Pons (tissue), 1 donor: ENCODE results near the gene SURF4.
"Not testable (repeated sequence)": the region's sequence is repeated elsewhere in the genome, so short reads cannot be mapped to it uniquely, and the experiment has no call there.

Experiments used
- DNase-seq: peaks from one replicate; pipeline ENCODE4 v3.0.0-alpha.2; 2016; ENCODE audit warnings: low spot score

Gene SURF4

GRCh38 chr9:133397370-133397769, 21.5 kb upstream of the SURF4 start:
- DNase-seq = no peak

GRCh38 chr9:133396952-133397351, 21.1 kb upstream of the SURF4 start:
- no peak for DNase-seq

DNA sequence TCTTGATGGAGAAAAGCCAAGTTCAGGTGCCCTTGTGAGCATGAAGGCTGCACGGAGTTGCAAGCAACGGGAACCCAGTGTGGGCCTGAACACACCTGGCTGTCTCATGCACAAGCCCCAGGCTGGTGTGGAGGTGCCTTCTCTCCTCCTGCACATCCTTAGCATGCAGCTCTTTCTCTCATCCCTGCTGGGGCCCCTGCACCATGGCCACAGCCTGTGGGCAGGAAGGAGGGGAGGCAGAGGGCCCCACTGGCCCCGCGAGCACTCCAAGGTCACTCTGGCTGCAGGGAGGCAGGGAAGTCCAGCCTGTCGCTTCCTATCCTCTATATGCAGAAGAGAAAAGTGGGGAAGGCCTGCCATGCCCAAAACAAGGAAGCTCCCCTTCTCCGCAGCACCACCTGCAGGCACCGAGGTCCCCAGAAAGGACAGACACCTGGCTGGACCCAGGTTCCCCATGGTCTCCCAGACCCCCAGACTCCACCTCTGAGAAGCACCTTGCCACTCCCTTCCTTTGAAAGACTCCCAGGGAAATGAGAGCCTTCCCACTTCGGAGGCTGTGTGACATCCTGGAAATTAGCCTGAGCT, 18.9 kb upstream of the SURF4 start:
- no peak for DNase-seq

DNA sequence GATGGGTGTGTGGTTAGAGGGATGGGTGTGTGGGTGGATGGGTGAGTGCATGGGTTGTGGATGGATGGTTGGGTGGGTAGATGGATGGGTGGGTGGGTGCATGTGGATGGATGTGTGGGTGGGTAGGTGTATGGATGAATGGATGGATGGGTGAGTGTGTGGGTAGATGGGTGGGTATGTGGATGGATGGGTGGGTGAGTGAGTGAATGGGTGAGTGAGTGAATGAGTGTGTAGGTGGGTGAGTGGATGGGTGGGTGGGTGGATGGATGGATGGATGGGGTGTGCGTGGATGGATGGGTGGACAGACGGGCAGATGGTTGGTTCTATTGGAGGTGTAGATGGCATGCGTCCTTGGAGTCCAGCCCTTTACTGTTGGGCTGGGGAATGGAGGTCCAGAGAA, 17.5 kb upstream of the SURF4 start:
- DNase-seq = no peak

- DNase-seq = not testable (repeated sequence)
Measured at GRCh38 chr9:133392308-133392707, 16.4 kb upstream of the SURF4 start.

DNA sequence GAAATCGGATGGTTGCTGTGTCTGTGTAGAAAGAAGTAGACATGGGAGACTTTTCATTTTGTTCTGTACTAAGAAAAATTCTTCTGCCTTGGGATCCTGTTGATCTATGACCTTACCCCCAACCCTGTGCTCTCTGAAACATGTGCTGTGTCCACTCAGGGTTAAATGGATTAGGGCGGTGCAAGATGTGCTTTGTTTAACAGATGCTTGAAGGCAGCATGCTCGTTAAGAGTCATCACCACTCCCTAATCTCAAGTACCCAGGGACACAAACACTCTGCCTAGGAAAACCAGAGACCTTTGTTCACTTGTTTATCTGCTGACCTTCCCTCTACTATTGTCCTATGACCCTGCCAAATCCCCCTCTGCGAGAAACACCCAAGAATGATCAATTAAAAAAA, 15.6 kb upstream of the SURF4 start:
- not testable (repeated sequence) for DNase-seq

- no peak for DNase-seq
Measured at GRCh38 chr9:133390713-133391112, 14.9 kb upstream of the SURF4 start.

GRCh38 chr9:133389562-133389961, 13.7 kb upstream of the SURF4 start:
- DNase-seq = no peak

- no peak for DNase-seq
Measured at GRCh38 chr9:133389025-133389557, 13.2 kb upstream of the SURF4 start.

DNA sequence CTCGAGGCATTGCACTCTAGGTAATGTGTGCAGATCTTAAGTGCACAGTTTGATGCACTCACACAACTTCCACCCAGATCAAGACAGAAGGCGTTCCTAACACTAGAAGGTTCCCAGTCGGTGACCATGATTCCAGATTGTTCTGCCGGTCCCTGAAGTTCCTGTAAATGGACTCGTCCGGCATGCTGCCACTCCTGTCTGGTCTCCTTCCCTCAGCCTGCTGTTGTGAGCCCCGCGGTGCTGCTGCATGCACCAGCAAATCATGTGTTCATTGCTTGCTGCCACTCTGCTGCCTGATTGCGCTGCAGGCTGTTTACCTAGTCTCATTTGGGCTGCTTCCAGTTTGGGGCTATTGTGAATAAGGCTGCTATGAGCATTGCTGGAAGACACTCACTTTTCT, 11.8 kb upstream of the SURF4 start:
- no peak for DNase-seq

DNA sequence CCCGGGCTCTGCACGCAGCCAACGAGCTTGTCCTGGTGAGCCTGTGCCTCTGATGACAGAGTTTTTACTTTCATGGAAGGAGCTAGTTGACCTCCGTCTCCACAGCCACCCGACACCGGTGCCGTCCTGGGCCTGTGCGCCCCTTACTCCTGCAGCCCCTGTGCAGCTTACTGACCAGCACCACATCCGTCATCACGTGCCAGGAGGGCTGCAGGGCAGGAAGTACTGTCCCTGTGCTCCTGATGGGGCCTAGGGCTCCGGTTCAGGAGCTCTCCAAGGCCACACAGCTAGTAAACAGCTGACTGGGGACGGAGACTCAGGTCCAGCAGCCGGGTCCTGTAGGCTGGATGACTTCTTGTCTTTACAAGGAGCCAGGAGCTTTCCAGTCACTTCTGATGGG, 10.5 kb upstream of the SURF4 start:
- no peak for DNase-seq

- DNase-seq = no peak
Measured at GRCh38 chr9:133385452-133385851, 9.6 kb upstream of the SURF4 start.

DNA sequence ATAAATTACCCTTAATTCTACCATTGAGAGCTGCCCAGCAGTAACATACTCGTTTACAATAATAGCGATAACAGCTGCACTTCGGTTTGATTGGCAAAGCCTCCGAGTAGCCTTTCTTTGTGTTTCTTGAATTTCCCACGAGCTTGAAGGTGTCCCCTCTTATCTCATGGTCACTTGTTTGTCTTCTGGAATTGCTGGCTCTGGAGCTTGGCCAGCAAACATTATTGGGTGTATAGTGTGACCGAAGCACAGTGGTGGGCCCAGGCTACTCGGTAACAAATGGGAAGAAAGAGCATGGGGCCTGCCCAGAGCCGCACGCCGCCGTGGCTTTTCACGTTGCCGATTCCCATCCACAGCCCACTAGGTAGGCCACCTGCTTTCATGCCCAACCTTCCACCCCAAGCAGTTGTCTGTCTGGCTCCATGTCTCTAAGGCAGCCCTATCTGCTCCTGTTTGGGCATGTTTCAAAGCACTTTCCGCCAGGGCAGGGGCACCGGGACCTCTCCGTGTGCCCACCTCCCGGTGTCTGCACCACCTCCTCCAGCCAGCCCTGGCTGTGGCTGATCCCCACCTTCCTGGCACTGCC, 9.0 kb upstream of the SURF4 start:
- DNase-seq = no peak

- no peak for DNase-seq
Measured at GRCh38 chr9:133383438-133383837, 7.6 kb upstream of the SURF4 start.

DNA sequence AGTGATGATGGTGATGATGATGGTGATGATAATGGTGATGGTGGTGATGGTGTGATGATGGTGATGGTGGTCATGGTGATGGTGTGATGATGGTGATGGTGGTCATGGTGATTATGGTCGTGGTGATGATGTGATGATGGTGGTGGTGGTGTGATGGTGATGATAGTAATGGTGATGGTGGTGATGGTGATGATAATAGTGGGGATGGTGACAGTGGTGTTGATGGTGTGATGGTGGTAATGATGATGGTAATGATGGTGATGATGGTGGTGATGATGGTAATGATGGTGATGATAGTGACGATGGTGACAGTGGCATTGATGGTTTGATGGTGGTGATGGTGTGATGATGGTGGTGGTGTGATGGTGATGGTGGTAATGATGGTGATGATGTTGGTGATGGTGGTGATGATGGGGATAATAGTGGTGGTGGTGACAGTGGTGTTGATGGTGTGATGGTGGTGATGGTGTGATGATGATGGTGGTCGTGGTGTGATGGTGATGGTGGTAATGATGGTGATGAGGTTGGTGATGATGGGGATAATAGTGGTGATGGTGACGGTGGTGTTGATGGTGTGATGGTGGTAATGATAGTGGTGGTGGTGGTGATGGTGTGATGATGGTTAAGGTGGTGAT, 6.8 kb upstream of the SURF4 start:
- no peak for DNase-seq

GRCh38 chr9:133380734-133381133, 4.9 kb upstream of the SURF4 start:
- no peak for DNase-seq

GRCh38 chr9:133379153-133380086, 3.6 kb upstream of the SURF4 start:
- peak; percentile 85 for DNase-seq

DNA sequence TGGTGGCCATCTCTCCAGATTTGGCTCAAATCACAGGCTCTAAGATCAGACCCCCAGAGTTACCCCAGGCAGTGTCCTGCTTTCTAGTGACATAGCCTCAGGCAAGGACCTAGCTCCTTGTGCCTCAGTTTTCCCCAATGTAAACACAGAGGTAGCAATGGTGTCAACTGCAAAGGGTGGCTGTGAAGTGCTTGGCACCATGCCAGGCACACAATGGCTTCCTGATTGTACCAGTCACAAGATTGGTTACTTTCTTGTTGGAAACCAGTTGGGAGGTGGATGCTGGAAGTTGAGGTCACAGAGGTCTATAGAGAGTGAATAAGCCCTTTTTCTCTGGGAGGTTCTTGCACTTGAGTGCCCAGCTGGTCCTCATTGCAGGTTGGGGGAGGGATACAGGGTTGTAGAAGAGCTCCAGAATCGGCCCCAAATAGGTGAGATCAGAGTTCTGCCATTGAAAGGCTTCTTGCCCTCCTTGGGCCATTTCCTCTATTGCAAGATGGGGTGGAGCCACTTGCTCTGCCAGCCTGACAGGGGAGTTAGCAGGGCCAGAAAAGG, 2.6 kb upstream of the SURF4 start:
- no peak for DNase-seq

- no peak for DNase-seq
Measured at GRCh38 chr9:133377721-133378216, 1.9 kb upstream of the SURF4 start.

DNA sequence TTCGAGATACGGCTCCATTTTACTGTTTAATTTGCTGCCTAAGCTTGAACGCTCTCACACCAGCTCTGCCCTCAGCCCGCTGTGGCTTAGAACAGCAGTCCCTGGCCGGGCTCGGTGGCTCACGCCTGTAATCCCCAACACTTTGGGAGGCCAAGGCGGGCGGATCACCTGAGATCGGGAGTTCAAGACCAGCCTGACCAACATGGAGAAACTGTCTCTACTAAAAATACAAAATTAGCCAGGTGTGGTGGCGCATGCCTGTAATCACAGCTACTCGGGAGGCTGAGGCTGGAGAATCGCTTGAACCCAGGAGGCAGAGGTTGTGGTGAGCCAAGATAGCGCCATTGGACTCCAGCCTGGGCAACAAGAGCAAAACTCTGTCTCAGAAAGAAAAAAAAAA, 1.4 kb upstream of the SURF4 start:
- DNase-seq = not testable (repeated sequence)

DNA sequence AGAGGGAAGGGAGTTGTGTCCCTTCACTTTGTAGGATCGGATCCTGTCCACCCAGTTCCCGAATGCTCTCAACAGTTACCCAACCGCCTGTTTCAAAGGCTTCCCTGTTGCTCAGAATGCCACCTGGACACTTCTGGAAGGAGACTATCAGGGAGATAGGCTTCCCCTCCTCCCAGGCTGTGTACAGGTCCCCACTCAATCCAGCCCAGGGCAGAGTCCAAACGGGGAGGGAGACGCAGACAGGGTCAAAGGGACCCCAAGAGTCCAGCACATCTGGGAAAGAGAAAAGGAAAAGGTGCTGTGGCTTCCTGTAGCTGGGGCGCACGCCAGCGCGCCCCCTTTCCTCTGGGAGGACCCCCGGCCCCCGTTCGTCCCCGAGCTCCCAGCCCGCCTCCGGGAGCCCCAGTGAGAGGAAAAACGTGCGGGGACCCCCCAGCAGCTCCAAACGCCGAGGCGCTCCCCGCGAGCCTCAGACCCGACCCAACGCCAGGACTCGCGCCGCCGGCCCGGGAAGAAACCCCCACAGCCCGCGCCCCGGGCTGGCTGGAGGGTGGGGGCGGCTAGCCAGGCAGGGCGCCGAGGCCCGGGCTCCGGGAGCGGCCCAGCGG, 640 bp downstream of the SURF4 start:
- no peak for DNase-seq
